GM18526 (cell line): Measurements from ENCODE around the gene OR6K6.

Experiments
- POLR2A ChIP-seq: IDR thresholded peaks from 3 replicates; pipeline ENCODE4 v1.6.1; 2011; ENCODE audit not compliant: insufficient read length; ENCODE audit errors: extremely low read depth

OR6K6 gene

DNA sequence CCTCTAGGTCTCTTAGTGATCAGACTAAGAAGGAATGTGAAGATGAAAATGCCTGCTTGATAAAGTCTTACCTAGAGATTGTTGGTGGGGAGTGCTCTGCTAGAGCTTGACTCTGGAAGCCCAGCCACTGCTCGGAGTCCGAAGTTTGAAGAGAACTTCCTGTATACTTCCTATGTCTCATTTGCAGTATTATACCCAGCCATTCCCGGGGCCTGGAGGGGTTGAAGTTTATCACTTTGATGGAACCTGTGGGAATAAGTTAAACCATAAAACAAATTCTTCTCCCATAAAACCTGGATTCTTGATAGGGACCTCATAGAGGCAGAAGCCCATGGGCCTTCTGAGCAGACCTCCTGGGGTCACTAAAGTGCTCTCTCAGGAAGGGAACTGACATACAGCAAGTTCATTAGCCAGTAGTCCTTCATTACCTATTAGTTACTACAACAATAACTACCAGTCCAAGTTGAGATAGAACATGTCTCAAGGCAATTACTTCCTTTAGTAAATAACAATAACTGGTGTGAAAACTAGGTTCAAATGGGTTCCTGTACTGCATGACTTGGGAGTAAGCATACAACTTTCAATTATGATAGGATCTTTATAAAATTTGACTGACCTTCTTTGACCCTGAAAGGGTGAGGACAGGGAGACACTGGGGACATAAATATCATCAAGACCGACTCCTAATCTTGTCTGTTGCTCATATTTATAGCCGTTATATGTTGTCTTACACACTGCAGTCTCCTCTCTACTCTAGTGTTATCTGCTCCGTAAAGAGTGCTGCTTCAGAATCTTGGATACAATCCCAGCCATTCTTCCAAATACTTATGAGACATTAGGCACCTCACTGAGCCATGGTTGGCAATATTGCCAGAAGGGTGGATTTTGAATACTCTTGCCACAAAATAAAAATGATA, 17.7 kb downstream of the OR6K6 start, which contains the start of gene OR6N1:
OR6N1 (minus strand) TSS at position 246 of the 917 bp plus-strand sequence. CDS start 5,513 bp downstream, outside the sequence.
- TF ChIP-seq POLR2A: no peak

DNA sequence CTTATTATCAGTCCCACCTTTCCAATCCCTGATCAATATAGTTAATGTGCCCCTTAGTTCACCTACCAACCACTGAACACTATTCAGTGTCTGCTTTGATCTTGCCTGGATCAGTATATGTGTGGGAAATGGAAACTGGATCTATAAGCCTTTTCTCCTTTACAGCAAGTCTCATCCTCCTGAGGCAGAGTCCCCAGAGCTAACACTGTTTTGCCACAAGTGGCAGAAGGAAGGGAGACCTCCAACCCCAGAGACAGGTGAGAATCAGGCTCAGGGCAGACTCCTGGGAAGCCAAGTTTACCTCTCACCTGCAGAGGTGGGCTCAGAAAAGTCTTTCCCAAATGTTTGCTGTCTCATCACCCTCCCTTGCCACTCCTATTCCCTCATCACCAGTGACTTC, 26.6 kb downstream of the OR6K6 start, which contains the start of gene OR6N2:
OR6N2 (minus strand) TSS at position 101 of the 400 bp plus-strand sequence. CDS start 3,569 bp downstream, outside the sequence.
- no peak for TF ChIP-seq POLR2A

DNA sequence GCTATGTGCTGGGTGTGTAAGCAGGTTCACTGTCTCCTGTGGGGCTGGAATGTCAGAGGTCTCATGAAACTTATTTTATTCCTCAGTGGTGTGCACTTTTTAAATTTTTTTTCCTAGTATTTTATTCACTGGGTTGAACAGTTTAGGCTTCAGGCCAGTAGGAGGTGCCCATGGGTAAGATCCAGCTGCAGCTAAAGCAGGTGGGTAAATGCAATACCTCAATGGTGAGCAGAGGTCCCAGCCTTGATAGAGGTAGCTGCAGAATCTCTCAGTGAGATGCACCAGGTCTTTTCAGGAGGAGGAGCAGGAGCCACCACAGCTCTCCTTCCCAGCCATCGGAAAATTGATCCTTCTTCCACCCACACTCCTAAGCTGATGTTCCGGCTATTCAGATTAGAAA, 39.1 kb downstream of the OR6K6 start:
- TF ChIP-seq POLR2A: no peak

DNA sequence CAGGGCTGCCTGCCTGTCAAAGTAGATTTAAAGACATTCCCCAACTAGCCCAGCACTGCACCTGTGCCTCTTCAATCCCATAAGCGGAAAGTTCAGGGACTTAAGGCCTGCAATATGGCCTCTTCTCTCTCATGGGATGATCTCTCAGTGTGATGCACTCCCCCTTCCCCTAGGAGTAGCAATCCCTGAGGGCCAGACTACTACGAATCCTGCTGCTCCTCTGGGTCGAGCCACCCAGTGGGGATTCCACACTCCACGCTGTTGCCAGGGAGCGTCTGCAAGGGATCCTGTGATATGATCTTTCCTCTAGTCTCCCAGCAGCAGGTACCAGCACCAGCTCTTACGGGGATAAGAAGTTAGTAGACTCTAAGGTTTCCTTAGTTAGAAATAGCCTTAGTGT, 39.7 kb downstream of the OR6K6 start:
- TF ChIP-seq POLR2A: no peak

DNA sequence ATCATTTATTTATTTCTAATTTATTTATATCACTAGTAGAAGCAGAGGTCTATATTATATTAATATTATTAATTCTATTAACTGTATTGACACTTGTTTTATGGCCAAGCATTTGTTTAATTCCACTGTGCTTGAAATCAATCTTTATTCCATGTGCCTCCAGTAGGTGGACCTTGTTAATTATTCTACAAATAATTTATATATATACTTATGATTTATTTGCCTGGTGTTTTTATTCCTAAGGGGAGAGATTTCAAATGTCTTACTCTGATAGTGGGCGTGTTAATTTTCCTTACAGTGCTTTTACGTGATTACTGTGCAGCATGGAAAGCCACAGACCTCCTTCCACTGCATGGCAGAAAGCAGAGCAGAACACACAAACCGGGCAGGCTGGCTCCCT, 44.0 kb downstream of the OR6K6 start:
- TF ChIP-seq POLR2A: no peak

DNA sequence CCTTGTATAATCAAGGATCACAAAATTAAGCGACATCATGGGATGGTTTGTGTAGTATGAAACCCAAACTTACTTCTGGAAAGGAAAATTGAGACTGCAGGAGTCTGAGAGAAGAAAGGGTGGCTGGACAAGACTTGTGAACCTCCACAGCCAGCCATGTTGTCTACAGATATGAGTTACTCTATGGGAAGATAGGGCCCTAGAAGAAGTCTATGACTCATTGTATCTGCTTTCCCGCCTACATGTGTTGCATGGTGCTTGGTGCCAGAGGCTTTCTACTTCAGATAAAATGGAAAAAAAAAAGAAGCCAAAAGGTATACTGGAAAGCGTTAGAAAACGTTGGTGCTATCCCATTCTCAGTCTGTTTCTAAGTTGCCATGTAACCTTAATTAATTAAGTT, 45.2 kb downstream of the OR6K6 start:
- no peak for TF ChIP-seq POLR2A

DNA sequence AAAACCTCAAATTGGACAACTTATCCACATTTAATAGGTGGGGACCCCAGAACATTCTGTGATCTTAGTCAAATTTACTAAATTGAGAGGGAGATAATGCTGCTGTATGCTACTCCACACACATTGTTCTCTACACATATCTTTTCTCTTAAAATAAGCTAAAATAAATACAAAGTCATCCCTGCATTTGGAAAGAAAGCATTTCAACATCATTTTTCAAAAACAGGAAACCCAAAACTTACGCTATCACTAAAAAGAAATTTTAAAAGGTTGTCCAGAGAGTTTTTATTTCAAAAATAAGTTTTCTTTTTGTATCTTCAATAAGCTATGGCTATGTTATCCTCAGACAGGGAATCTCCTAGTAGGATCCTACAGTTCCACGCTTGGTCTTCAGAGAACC, 46.0 kb downstream of the OR6K6 start:
- TF ChIP-seq POLR2A: no peak

DNA sequence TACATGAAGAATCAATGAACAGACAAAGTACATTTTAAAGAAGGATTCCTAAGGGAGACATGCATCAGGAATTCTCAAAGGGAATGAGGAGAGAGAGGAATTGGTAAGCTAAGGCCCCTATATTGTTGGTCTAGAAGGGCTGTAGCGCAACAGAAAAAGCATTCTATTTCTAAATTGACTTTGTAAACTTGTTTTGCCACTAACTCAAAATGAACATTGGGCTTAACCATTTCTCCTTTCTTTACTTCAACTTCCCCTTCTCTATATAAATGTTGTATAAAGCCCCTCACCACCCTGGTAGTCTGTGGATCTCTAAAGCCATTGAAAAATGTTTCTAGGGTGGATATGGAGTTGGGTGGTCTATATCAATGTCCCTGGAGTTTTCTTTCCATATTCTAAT, 46.9 kb downstream of the OR6K6 start:
- TF ChIP-seq POLR2A: no peak

DNA sequence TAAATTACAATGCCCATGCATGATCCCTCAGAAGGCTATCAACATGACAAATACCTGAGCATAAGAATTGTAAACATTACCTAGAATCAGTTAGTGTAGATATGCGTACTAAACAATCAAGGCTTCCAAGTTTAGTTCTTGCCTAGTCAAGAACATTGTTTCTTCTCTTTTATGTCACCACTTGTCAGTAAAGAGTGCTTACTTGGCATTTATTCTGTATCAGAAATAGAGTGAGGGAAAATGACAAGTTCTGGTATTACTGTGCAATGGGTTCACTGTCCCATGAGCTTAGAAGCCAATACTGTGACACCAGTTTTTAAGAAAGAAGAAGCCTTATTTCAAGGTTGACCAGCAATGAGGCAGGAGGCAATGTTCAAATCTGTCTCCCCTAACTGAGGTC, 49.2 kb downstream of the OR6K6 start:
- TF ChIP-seq POLR2A: no peak
